Stomach (tissue), 9 donors: ENCODE data around the gene RHOT1. TPM values are rescaled to one million over a fixed set of nuclear protein-coding genes. Genes with fewer than 3 reads are reported as not detected.

ENCODE experiments used
- DNase-seq, 2 donors: peaks; one replicate each; pipeline versions ENCODE4 v3.0.0 to v3.0.0-alpha.2; 2013 to 2019
- H3K27ac ChIP-seq, 5 donors: fragments of 200-600 bp in 4 of 5; sonication (generic) in 4 of 5; one replicate each; pipeline ENCODE4 v1.5.1; 2013 to 2019; ENCODE audit warnings: mild to moderate bottlenecking in 1 of 5, moderate library complexity in 1 of 5
- H3K27me3 ChIP-seq, 3 donors: fragments of 200-600 bp; sonication (generic); one replicate each; pipeline ENCODE4 v1.5.1; 2017 to 2019; ENCODE audit warnings: mixed run types in 1 of 3
- H3K36me3 ChIP-seq, 4 donors: fragments of 200-600 bp; sonication (generic); 1 replicate in 3 of 4; 2 replicates in 1 of 4; pipeline ENCODE4 v1.5.1; 2016 to 2019
- H3K4me1 ChIP-seq, 4 donors: fragments of 200-600 bp; sonication (generic); one replicate each; pipeline ENCODE4 v1.5.1; 2016 to 2019
- H3K4me3 ChIP-seq, 4 donors: fragments of 200-600 bp; sonication (generic) in 3 of 4; one replicate each; pipeline ENCODE4 v1.5.1; 2016 to 2019; ENCODE audit warnings: mild to moderate bottlenecking in 1 of 4
- H3K9me3 ChIP-seq, 4 donors: fragments of 200-600 bp; sonication (generic); one replicate each; pipeline ENCODE4 v1.5.1; 2016 to 2019
- EP300 ChIP-seq: sonication (generic); formaldehyde crosslinking; IDR thresholded peaks from one replicate; pipeline ENCODE4 v1.6.1; 2017; ENCODE audit warnings: antibody characterized with exemption
- POLR2A ChIP-seq, 4 donors: fragments of 450-650 bp; IDR thresholded peaks; one replicate each; pipeline ENCODE4 v1.6.1; 2016; ENCODE audit warnings: antibody characterized with exemption in 4 of 4, control low read depth in 2 of 4, mild to moderate bottlenecking in 1 of 4, moderate library complexity in 1 of 4
- POLR2AphosphoS5 ChIP-seq, 3 donors: sonication (generic); formaldehyde crosslinking; IDR thresholded peaks; one replicate each; pipeline ENCODE4 v1.6.1; 2016; ENCODE audit warnings: antibody characterized with exemption in 3 of 3
- WGBS, 5 donors: extraction: QIAGEN DNeasy Blood & Tissue Kit in 3 of 5; methylation state at CpG; one replicate each; pipeline versions ENCODE4 v1.1.5 to v1.1.7; 2013 to 2018; 5-methylcytosine and 5-hydroxymethylcytosine counted together
- intact Hi-C: fragments of 100-400 bp; cut with DNase I; formaldehyde crosslinking; loops from one replicate; pipeline ENCODE4 v1.15.1; 2023; ENCODE audit warnings: low total_unique reads
- polyA plus RNA-seq, 3 donors: library from polyadenylated mRNA; stranded (reverse); fragments of 200-250 nt; gene quantifications; one replicate each; pipeline ENCODE4 v1.2.3, GENCODE V29; 2013
- total RNA-seq, 5 donors: library from RNA; depleted of rRNA; stranded (reverse); fragments of >200 nt; gene quantifications; one replicate each; pipeline versions ENCODE4 v1.1.0 to v1.2.3, GENCODE V29; 2014 to 2016
- TF ChIP-seq, protein P1 (sequence below), 7 experiments: fragments of 450-650 bp in 4 of 7; fragments of 200-600 bp in 3 of 7; sonication (generic) in 3 of 7; IDR thresholded peaks; one replicate each; pipeline ENCODE4 v1.5.1; 2016 to 2019; ENCODE audit warnings: antibody characterized with exemption in 7 of 7, control low read depth in 2 of 7, mild to moderate bottlenecking in 1 of 7
- donor health status: healthy with polysubstance abuse.
- donor health status: Bipolar disorder and iron deficiency.
- donor health status: healthy.

Gene RHOT1
- total and polyA plus RNA-seq, 8 donors = 7.0 to 219 (median 56.7) TPM

DNA sequence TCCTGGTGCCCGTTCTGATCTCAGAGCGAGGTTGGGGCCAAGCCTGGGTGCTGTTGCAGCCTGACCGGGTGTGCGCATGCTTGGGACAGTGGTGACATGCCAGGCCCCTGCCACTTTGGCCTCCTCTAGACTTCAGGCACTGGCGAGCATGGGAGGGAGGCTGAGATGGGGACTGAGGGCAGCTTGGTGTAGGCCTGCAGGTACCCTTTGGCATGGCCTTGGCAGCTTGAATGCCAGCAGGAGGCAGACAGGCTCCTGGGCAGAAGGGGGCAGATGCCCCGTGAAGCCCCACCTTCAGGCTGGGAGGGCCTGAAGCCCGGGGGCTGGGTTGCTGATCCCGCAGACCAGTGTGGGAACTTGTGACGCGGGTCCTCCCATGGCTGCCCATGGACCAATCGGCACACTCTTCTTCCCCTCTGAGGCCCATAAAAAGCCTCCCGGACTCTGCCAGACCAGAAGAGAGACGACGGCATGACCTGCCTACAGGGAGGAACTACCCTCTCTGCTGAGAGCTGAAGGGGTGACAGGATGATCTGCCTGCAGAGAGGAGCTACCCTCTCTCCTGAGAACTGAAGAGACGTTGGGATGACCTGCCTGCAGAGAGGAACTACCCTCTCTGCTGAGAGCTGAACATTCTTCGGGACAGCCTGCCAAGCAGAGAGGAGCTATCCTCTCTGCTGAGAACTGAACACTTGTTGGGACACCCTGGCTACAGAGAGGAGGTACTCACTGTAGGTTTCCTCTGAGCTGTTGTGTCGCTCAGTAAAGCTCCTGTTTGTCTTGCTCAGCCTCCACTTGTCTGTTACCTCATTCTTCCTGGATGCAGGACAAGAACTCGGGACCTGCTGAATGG lies 17.5 kb downstream of the RHOT1 start:
- peaks cover 10 to 60% (median 46%) of the 10 kb centered on the region in 4 donors for H3K36me3 ChIP-seq
- 93 to 98% (median 95%) methylated on average over 8 to 18 of the region's 18 CpGs for WGBS, 5 donors
- H3K27me3 ChIP-seq = no peaks in the 10 kb centered on the region
- no peak overlapping the region for H3K4me3 ChIP-seq
- H3K4me1 ChIP-seq = peaks cover 0 to 10% (median 2%) of the 10 kb centered on the region in 4 donors
- TF ChIP-seq POLR2A (IDR thresholded peaks at IDR 0.05) (no peak), POLR2AphosphoS5 (IDR thresholded peaks at IDR 0.05) (no peak), EP300 (no peak)
- TF ChIP-seq, protein P1, sequence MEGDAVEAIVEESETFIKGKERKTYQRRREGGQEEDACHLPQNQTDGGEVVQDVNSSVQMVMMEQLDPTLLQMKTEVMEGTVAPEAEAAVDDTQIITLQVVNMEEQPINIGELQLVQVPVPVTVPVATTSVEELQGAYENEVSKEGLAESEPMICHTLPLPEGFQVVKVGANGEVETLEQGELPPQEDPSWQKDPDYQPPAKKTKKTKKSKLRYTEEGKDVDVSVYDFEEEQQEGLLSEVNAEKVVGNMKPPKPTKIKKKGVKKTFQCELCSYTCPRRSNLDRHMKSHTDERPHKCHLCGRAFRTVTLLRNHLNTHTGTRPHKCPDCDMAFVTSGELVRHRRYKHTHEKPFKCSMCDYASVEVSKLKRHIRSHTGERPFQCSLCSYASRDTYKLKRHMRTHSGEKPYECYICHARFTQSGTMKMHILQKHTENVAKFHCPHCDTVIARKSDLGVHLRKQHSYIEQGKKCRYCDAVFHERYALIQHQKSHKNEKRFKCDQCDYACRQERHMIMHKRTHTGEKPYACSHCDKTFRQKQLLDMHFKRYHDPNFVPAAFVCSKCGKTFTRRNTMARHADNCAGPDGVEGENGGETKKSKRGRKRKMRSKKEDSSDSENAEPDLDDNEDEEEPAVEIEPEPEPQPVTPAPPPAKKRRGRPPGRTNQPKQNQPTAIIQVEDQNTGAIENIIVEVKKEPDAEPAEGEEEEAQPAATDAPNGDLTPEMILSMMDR (IDR thresholded peaks at IDR 0.05) = no peak
- H3K27ac ChIP-seq = no peak overlapping the region
- intact Hi-C loops = no loop called here
- no peaks in the 10 kb centered on the region for H3K9me3 ChIP-seq
- no peak for DNase-seq

DNA sequence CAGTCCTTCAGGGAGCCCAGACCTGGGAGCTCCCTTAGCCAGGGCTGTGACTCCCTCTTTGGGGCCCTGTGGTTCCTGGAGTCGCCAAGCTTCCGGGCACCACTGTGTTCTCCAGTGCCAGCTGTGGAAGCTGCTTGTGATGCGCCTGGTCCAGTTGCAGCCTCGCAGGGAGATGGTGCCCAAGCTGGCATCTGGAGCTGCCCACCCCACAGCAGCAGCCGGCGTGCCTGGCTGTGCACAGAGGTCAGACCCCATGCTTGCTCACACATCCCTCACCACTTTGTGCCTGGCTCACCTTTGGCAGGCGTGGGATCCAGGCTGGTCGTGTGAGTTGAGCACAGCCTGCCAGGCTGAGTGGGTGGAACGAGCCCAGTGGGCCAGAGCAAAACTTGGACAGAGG lies 18.2 kb downstream of the RHOT1 start:
- peaks cover 0 to 10% (median 2%) of the 10 kb centered on the region in 4 donors for H3K4me1 ChIP-seq
- WGBS, 5 donors = 93 to 100% (median 96%) methylated on average over 7 to 9 of the region's 9 CpGs
- no peak overlapping the region for H3K27ac ChIP-seq
- no peaks in the 10 kb centered on the region for H3K9me3 ChIP-seq
- no peaks in the 10 kb centered on the region for H3K27me3 ChIP-seq
- TF ChIP-seq EP300 (no peak), POLR2AphosphoS5 (IDR thresholded peaks at IDR 0.05) (no peak), POLR2A (IDR thresholded peaks at IDR 0.05) (no peak)
- TF ChIP-seq, protein P1 (IDR thresholded peaks at IDR 0.05) = no peak
- intact Hi-C loops = no loop called here
- no peak overlapping the region for H3K4me3 ChIP-seq
- H3K36me3 ChIP-seq = peaks cover 10 to 58% (median 41%) of the 10 kb centered on the region in 4 donors
- no peak for DNase-seq

DNA sequence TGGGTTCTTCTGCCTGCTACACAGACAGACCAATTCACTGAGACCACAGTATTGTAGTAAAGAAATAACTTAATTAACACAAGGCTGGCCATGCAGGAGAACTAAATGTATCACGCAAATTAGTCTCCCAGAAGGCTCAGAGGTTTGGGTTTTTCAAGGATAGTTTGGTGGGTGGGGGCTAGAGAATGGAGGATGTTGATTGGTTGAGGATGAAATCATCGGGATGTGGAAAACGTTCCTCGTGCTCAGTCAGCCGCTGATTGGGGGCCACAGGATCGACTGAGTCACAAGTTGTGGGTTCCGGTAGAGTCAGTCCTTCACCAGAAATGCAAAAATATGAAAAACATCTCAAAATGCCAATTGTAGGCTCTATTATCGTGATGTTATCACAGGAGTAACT lies 18.7 kb downstream of the RHOT1 start:
- WGBS, 5 donors = 88 to 96% (median 95%) methylated on average over 8 of the region's 8 CpGs
- Histone ChIP-seq H3K27me3 (no peaks in the 10 kb centered on the region), H3K36me3 (peaks cover 10 to 60% (median 39%) of the 10 kb centered on the region in 4 donors), H3K4me3 (no peak overlapping the region), H3K4me1 (peaks cover 0 to 10% (median 2%) of the 10 kb centered on the region in 4 donors), H3K9me3 (peaks cover 0 to under 1% (median under 1%) of the 10 kb centered on the region in 4 donors), H3K27ac (no peak overlapping the region)
- TF ChIP-seq, protein P1 (IDR thresholded peaks at IDR 0.05) = no peak
- TF ChIP-seq EP300 (no peak), POLR2AphosphoS5 (IDR thresholded peaks at IDR 0.05) (no peak), POLR2A (IDR thresholded peaks at IDR 0.05) (no peak)
- intact Hi-C loops = no loop called here
- DNase-seq = no peak

DNA sequence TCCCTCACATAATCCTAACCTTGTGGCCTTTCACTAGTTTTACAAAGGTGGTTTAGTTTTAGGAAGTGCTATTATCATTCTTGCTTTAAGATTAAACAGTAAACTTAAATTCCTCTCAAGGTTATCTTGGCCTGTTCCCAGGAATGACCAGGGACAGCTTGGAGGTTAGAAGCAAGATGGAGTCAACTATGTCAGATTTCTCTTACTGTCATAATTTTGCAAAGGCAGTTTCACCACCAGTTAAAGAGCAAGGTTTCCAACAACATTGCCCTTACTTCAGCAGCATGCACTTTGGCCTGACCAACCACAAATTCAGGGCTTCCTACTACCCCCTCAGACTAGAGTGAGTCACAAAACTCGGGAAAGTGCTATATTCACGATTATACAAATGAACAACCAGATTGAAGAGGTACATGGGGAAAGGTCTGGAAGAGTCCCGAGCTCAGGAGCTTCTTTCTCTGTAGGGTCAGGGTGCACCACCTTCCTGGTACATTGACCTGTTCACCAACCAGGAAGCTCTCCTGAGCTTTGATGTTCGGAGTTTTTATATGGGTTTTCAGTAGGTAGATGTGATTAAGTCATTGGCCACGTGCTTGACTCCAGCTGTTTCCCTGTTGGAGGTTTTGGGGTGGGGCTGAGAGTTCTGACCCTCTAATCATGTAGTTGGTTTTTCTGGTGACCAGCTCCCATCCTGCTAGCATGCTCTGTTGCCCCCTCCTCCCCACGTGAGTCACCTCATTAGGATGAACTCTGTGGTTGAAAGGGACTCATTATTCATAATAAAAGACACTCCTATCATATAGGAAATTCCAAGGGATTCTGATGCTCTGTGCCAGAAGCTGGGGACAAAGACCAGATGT lies 19.4 kb downstream of the RHOT1 start:
- 75 to 91% (median 87%) methylated on average over 6 of the region's 6 CpGs for WGBS, 5 donors
- no peak for DNase-seq
- peaks cover 2 to 7% (median 6%) of the 10 kb centered on the region in 4 donors for H3K9me3 ChIP-seq
- H3K27me3 ChIP-seq = no peaks in the 10 kb centered on the region
- H3K4me3 ChIP-seq = no peak overlapping the region
- peaks cover 0 to 10% (median 2%) of the 10 kb centered on the region in 4 donors for H3K4me1 ChIP-seq
- intact Hi-C loops = no loop called here
- H3K36me3 ChIP-seq = peaks cover 10 to 61% (median 38%) of the 10 kb centered on the region in 4 donors
- no peak overlapping the region for H3K27ac ChIP-seq
- no peak for TF ChIP-seq POLR2A (IDR thresholded peaks at IDR 0.05)
- TF ChIP-seq POLR2AphosphoS5 (IDR thresholded peaks at IDR 0.05) = no peak
- TF ChIP-seq, protein P1 (IDR thresholded peaks at IDR 0.05) = no peak
- no peak for TF ChIP-seq EP300
